SK-N-SH treated with all-trans-retinoic acid at 6 μM for 48 hours (cell line): ENCODE data around the gene MAP3K14.

Experiments
- ATAC-seq: fragments of 200-7000 bp; cut with Tn5 transposase; 3 replicates; pipeline ENCODE4 v1.9.1; 2020; ENCODE audit warnings: mild to moderate bottlenecking, moderate library complexity
- ARNTL ChIP-seq: fragments of 450-650 bp; formaldehyde crosslinking; IDR thresholded peaks from 2 replicates; pipeline ENCODE4 v1.5.0; 2020; ENCODE audit warnings: low read depth, mild to moderate bottlenecking, moderate library complexity, borderline replicate concordance
- BACH2 ChIP-seq: fragments of 250-450 bp; sonication (Bioruptor Pico); IDR thresholded peaks from 2 replicates; pipeline ENCODE4 v1.9.0; 2021; ENCODE audit warnings: mild to moderate bottlenecking, borderline replicate concordance
- GLIS3 ChIP-seq: fragments of 250-450 bp; sonication (Bioruptor Pico); IDR thresholded peaks from 2 replicates; pipeline ENCODE4 v1.5.0; 2020; ENCODE audit warnings: mild to moderate bottlenecking, moderate library complexity
- ISL1 ChIP-seq: fragments of 250-450 bp; sonication (Bioruptor Pico); IDR thresholded peaks from 2 replicates; pipeline ENCODE4 v2.1.2; 2022; ENCODE audit warnings: mild to moderate bottlenecking, moderate library complexity
- OSR1 ChIP-seq: fragments of 250-450 bp; sonication (Bioruptor Pico); IDR thresholded peaks from 2 replicates; pipeline ENCODE4 v1.8.0; 2022; ENCODE audit warnings: moderate library complexity, mild to moderate bottlenecking, inconsistent platforms
- PATZ1 ChIP-seq: fragments of 250-450 bp; sonication (Bioruptor Pico); IDR thresholded peaks from 2 replicates; pipeline ENCODE4 v1.8.0; 2020; ENCODE audit warnings: mild to moderate bottlenecking, moderate library complexity, borderline replicate concordance
- POU6F1 ChIP-seq: fragments of 250-450 bp; sonication (Bioruptor Pico); IDR thresholded peaks from 2 replicates; pipeline ENCODE4 v1.8.0; 2021; ENCODE audit warnings: low read depth, mild to moderate bottlenecking, moderate library complexity, borderline replicate concordance
- PPARA ChIP-seq: fragments of 250-450 bp; sonication (Bioruptor Pico); IDR thresholded peaks from 2 replicates; pipeline ENCODE4 v1.5.0; 2020; ENCODE audit warnings: mild to moderate bottlenecking, borderline replicate concordance
- RARB ChIP-seq: fragments of 250-450 bp; sonication (Bioruptor Pico); IDR thresholded peaks from 2 replicates; pipeline ENCODE4 v1.8.0; 2021; ENCODE audit warnings: mild to moderate bottlenecking, moderate library complexity
- SNAI2 ChIP-seq: fragments of 250-450 bp; sonication (Bioruptor Pico); IDR thresholded peaks from 2 replicates; pipeline ENCODE4 v1.5.0; 2020; ENCODE audit warnings: mild to moderate bottlenecking, moderate library complexity
- TCF4 ChIP-seq: fragments of 250-450 bp; sonication (Bioruptor Pico); IDR thresholded peaks from 2 replicates; pipeline ENCODE4 v1.8.0; 2021; ENCODE audit warnings: mild to moderate bottlenecking, moderate library complexity, borderline replicate concordance
- TOX ChIP-seq: fragments of 250-450 bp; sonication (Bioruptor Pico); IDR thresholded peaks from 2 replicates; pipeline ENCODE4 v1.8.0; 2021; ENCODE audit warnings: mild to moderate bottlenecking, moderate library complexity, borderline replicate concordance
- ZFP3 ChIP-seq: fragments of 250-450 bp; sonication (Bioruptor Pico); IDR thresholded peaks from 2 replicates; pipeline ENCODE4 v1.5.0; 2020; ENCODE audit warnings: mild to moderate bottlenecking, moderate library complexity
- ZNF565 ChIP-seq: fragments of 450-650 bp; formaldehyde crosslinking; conservative IDR thresholded peaks from 2 replicates; pipeline ENCODE4 v1.5.0; 2020; ENCODE audit warnings: low read depth, mild to moderate bottlenecking, moderate library complexity
- ZNF70 ChIP-seq: fragments of 450-650 bp; formaldehyde crosslinking; IDR thresholded peaks from 2 replicates; pipeline ENCODE4 v1.5.0; 2020; ENCODE audit warnings: mild to moderate bottlenecking, moderate library complexity
- ZNF8 ChIP-seq: fragments of 450-650 bp; formaldehyde crosslinking; IDR thresholded peaks from 2 replicates; pipeline ENCODE4 v1.5.0; 2020; ENCODE audit warnings: mild to moderate bottlenecking, moderate library complexity
- TF ChIP-seq, protein P1 (sequence below): fragments of 250-450 bp; sonication (Bioruptor Pico); IDR thresholded peaks from 2 replicates; pipeline ENCODE4 v1.5.1; 2020; ENCODE audit warnings: low read depth, mild to moderate bottlenecking, moderate library complexity
- TF ChIP-seq, protein P2 (sequence below): fragments of 250-450 bp; sonication (Bioruptor Pico); IDR thresholded peaks from 2 replicates; pipeline ENCODE4 v1.5.1; 2021; ENCODE audit warnings: mild to moderate bottlenecking, moderate library complexity

Gene MAP3K14

GRCh38 chr17:45230787-45231480, 85.9 kb downstream of the MAP3K14 start:
- no peak for TF ChIP-seq PPARA (CRISPR knock-in tag)
- TF ChIP-seq POU6F1: no peak
- TF ChIP-seq, protein P1, sequence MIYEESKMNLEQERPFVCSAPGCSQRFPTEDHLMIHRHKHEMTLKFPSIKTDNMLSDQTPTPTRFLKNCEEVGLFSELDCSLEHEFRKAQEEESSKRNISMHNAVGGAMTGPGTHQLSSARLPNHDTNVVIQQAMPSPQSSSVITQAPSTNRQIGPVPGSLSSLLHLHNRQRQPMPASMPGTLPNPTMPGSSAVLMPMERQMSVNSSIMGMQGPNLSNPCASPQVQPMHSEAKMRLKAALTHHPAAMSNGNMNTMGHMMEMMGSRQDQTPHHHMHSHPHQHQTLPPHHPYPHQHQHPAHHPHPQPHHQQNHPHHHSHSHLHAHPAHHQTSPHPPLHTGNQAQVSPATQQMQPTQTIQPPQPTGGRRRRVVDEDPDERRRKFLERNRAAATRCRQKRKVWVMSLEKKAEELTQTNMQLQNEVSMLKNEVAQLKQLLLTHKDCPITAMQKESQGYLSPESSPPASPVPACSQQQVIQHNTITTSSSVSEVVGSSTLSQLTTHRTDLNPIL: no peak
- no peak for TF ChIP-seq TCF4 (CRISPR knock-in tag)
- TF ChIP-seq ZNF8 (CRISPR knock-in tag): no peak
- TF ChIP-seq TOX (CRISPR knock-in tag): no peak
- no peak for TF ChIP-seq RARB (CRISPR knock-in tag)
- no peak for TF ChIP-seq OSR1 (CRISPR knock-in tag)
- no peak for TF ChIP-seq GLIS3 (CRISPR knock-in tag)
- no peak for TF ChIP-seq ZNF565 (CRISPR knock-in tag)
- TF ChIP-seq PATZ1 (CRISPR knock-in tag): no peak
- no peak for TF ChIP-seq SNAI2 (CRISPR knock-in tag)
- no peak; the same call in 2 of the 3 replicates for ATAC-seq

GRCh38 chr17:45230410-45230786, 86.4 kb downstream of the MAP3K14 start:
- TF ChIP-seq PATZ1 (CRISPR knock-in tag): no peak
- no peak for TF ChIP-seq OSR1 (CRISPR knock-in tag)
- TF ChIP-seq ZFP3: no peak
- TF ChIP-seq ZNF70 (CRISPR knock-in tag): no peak
- no peak for ATAC-seq

- TF ChIP-seq BACH2 (CRISPR knock-in tag): no peak
- no peak for TF ChIP-seq SNAI2 (CRISPR knock-in tag)
- no peak for ATAC-seq
Measured at GRCh38 chr17:45229681-45230409, 87.0 kb downstream of the MAP3K14 start.

GRCh38 chr17:45228763-45229539, 87.9 kb downstream of the MAP3K14 start:
- ATAC-seq: no peak
- TF ChIP-seq ISL1 (CRISPR knock-in tag) (no peak), ARNTL (CRISPR knock-in tag) (no peak), TOX (CRISPR knock-in tag) (no peak), PATZ1 (CRISPR knock-in tag) (no peak), SNAI2 (CRISPR knock-in tag) (no peak), ZNF565 (CRISPR knock-in tag) (no peak), POU6F1 (no peak), OSR1 (CRISPR knock-in tag) (no peak)
- TF ChIP-seq, protein P2, sequence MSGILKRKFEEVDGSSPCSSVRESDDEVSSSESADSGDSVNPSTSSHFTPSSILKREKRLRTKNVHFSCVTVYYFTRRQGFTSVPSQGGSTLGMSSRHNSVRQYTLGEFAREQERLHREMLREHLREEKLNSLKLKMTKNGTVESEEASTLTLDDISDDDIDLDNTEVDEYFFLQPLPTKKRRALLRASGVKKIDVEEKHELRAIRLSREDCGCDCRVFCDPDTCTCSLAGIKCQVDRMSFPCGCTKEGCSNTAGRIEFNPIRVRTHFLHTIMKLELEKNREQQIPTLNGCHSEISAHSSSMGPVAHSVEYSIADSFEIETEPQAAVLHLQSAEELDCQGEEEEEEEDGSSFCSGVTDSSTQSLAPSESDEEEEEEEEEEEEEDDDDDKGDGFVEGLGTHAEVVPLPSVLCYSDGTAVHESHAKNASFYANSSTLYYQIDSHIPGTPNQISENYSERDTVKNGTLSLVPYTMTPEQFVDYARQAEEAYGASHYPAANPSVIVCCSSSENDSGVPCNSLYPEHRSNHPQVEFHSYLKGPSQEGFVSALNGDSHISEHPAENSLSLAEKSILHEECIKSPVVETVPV (CRISPR knock-in tag): no peak
